Measurements from ENCODE around the gene AGPAT3.

Gene AGPAT3

GRCh38 chr21:43924421-43925095, 59.5 kb downstream of the AGPAT3 start:
- no peak for DNase-seq (ENCODE audit: low spot score)

GRCh38 chr21:43925096-43925481, 60.1 kb downstream of the AGPAT3 start:
- DNase-seq (ENCODE audit: low spot score): no peak

- no peak for DNase-seq (ENCODE audit: low spot score)
These were observed 60.6 kb downstream of the AGPAT3 start for GRCh38 chr21:43925609-43926008.

- no peak for DNase-seq (ENCODE audit: low spot score)
These were observed 61.2 kb downstream of the AGPAT3 start for GRCh38 chr21:43926196-43926595.

GRCh38 chr21:43927591-43928221, 62.7 kb downstream of the AGPAT3 start:
- DNase-seq (ENCODE audit: low spot score): no peak

- DNase-seq (ENCODE audit: low spot score): no peak
These were observed 63.5 kb downstream of the AGPAT3 start for GRCh38 chr21:43928222-43929125.

GRCh38 chr21:43929217-43929971, 64.4 kb downstream of the AGPAT3 start:
- no peak for DNase-seq (ENCODE audit: low spot score)

- DNase-seq (ENCODE audit: low spot score): no peak
These were observed 65.2 kb downstream of the AGPAT3 start for GRCh38 chr21:43930074-43930847.

GRCh38 chr21:43930848-43931375, 65.9 kb downstream of the AGPAT3 start:
- no peak for DNase-seq (ENCODE audit: low spot score)

GRCh38 chr21:43931489-43931888, 66.5 kb downstream of the AGPAT3 start:
- DNase-seq (ENCODE audit: low spot score): no peak

- DNase-seq (ENCODE audit: low spot score): no peak
These were observed 67.0 kb downstream of the AGPAT3 start for GRCh38 chr21:43932005-43932404.

GRCh38 chr21:43933199-43933598, 68.2 kb downstream of the AGPAT3 start:
- no peak for DNase-seq (ENCODE audit: low spot score)

- no peak for DNase-seq (ENCODE audit: low spot score)
These were observed 68.7 kb downstream of the AGPAT3 start for GRCh38 chr21:43933680-43934079.

GRCh38 chr21:43934116-43934515, 69.1 kb downstream of the AGPAT3 start:
- DNase-seq (ENCODE audit: low spot score): no peak

- no peak for DNase-seq (ENCODE audit: low spot score)
These were observed 70.0 kb downstream of the AGPAT3 start for GRCh38 chr21:43934716-43935705.

- no peak for DNase-seq (ENCODE audit: low spot score)
These were observed 70.7 kb downstream of the AGPAT3 start for GRCh38 chr21:43935711-43936110.

- DNase-seq (ENCODE audit: low spot score): no peak
These were observed 71.4 kb downstream of the AGPAT3 start for GRCh38 chr21:43936247-43936967.

GRCh38 chr21:43937051-43937832, 72.2 kb downstream of the AGPAT3 start:
- no peak for DNase-seq (ENCODE audit: low spot score)
